ENCODE data around the gene USP40. TPM values are rescaled to one million over a fixed set of nuclear protein-coding genes. Genes with fewer than 3 reads are reported as not detected.

USP40 gene
- total and polyA plus RNA-seq, 4 donors, result 16.7 to 80.4 (median 35.7) TPM

DNA sequence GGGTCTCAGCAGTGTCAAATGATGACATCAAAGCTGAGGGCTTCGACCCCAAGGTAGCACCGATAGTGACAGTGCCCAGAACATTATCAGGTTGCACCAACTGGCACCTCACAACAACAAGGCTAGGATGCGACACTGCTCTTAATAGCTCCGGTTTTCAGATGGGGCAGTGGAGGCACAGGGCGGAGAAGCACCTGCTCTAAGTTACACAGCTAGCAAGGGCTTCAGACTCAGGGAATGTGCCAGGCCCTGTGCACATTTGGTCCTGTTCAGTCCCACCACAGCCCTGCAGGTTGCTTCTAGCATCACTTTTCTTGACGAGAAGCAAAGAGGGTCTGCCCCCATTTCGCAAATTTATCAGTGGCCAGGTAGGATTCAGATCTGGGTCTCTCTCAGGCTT is 138.1 kb downstream of the USP40 start:
- no peak for ATAC-seq (ENCODE audit: insufficient read depth, low FRiP score)
- H3K9ac ChIP-seq (ENCODE audit: insufficient read depth in 1 of 2, low read length in 2 of 2), result no peak overlapping the region
- 97 to 99% methylated on average over 7 of the region's 7 CpGs for WGBS, 2 donors

DNA sequence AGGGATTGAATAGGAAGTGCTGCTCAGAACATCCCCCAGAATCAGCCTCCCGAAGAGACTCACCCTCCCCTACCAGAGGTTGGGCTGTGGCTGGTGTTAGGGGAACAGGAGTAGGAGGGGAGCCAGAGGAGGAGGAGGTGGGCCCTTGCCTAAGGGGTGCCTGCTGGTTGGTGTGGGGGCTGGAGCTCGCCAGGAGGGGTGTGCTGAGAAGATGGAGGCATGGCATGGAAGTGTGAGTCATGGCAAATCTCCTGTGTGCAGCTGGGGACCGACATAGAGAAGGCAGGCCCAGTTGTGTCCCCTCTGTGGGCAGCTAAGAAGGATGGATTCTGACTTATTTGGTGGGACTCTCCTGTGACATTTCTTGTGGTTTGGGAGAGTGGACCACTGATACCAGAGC is 138.6 kb downstream of the USP40 start:
- Histone ChIP-seq H3K27me3 (ENCODE audit: control insufficient read depth in 3 of 3, insufficient read depth in 3 of 3, low read length in 2 of 3) (no peaks in the 10 kb centered on the region), H3K9me3 (ENCODE audit: control insufficient read depth in 4 of 4, insufficient read depth in 3 of 4, low read length in 3 of 4) (peaks cover 0 to 2% (median under 1%) of the 10 kb centered on the region in 4 donors), H3K27ac (ENCODE audit: low read depth in 1 of 2, low read length in 1 of 2) (no peak overlapping the region), H3K9ac (ENCODE audit: insufficient read depth in 1 of 2, low read length in 2 of 2) (no peak overlapping the region), H3K4me1 (ENCODE audit: control insufficient read depth in 5 of 5, insufficient read depth in 5 of 5, low read length in 5 of 5) (peaks cover 0 to 14% (median 0%) of the 10 kb centered on the region in 5 donors), H3K4me3 (no peak overlapping the region), H3K36me3 (ENCODE audit: control insufficient read depth in 4 of 4, insufficient read depth in 4 of 4, low read length in 4 of 4) (peaks cover 0 to 2% (median 0%) of the 10 kb centered on the region in 4 donors)
- WGBS, 2 donors, result 81 to 92% methylated on average over 3 of the region's 3 CpGs
- DNase-seq (no peak), ATAC-seq (ENCODE audit: insufficient read depth, low FRiP score) (no peak)
- no peak for TF ChIP-seq CTCF (IDR thresholded peaks at IDR 0.05; ENCODE audit: control extremely low read depth, extremely low read depth)

More for the DNA sequence above, 138.1 kb downstream of the USP40 start:
- no peak overlapping the region for H3K27ac ChIP-seq (ENCODE audit: low read depth in 1 of 2, low read length in 1 of 2)
- peaks cover 0 to 2% (median under 1%) of the 10 kb centered on the region in 4 donors for H3K9me3 ChIP-seq (ENCODE audit: control insufficient read depth in 4 of 4, insufficient read depth in 3 of 4, low read length in 3 of 4)
- peaks cover 0 to 14% (median 0%) of the 10 kb centered on the region in 5 donors for H3K4me1 ChIP-seq (ENCODE audit: control insufficient read depth in 5 of 5, insufficient read depth in 5 of 5, low read length in 5 of 5)
- H3K27me3 ChIP-seq (ENCODE audit: control insufficient read depth in 3 of 3, insufficient read depth in 3 of 3, low read length in 2 of 3), result no peaks in the 10 kb centered on the region
- peaks cover 0 to 2% (median 0%) of the 10 kb centered on the region in 4 donors for H3K36me3 ChIP-seq (ENCODE audit: control insufficient read depth in 4 of 4, insufficient read depth in 4 of 4, low read length in 4 of 4)
- DNase-seq, result no peak
- no peak overlapping the region for H3K4me3 ChIP-seq
- no peak for TF ChIP-seq CTCF (IDR thresholded peaks at IDR 0.05; ENCODE audit: control extremely low read depth, extremely low read depth)

DNA sequence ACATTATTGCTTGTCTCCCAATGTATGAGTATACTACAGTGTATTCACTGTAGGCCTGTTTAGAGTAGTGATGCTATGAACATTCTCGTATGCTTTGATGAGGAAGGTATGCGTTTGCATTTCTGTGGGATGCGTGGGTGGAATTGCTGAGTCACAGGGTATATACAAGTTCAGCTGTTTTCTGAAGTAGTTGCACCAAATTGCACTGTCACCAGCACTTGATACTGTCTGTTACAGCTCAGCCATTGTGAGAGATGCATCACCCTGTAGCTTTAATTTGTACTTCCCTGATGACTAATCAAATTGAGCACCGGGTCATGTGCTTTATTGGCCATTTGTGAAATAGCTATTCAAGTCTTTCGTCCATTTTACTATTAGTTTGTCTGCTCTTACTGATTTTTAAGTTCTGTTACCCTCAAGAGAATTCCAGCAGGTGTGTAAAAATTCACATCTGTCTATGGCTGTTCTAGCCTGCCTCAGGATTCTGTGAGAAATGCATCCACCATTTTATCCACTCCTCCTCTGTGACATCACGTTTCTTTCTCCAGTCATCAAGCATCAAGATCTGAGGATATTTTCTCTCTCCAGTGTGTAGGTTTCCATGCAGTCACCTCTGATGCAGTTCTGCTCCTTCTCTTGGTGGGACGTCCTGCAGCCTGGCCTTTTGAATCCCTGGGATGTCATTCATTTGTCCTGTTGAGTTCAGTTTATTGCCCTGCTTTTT is 139.8 kb downstream of the USP40 start:
- TF ChIP-seq CTCF (IDR thresholded peaks at IDR 0.05; ENCODE audit: control extremely low read depth, extremely low read depth), result no peak
- no peak overlapping the region for H3K9ac ChIP-seq (ENCODE audit: insufficient read depth in 1 of 2, low read length in 2 of 2)
- no peak for DNase-seq
- H3K27ac ChIP-seq (ENCODE audit: low read depth in 1 of 2, low read length in 1 of 2), result peak overlapping the region in 1 of 2 donors; percentile 49
- peaks cover 0 to 2% (median under 1%) of the 10 kb centered on the region in 4 donors for H3K9me3 ChIP-seq (ENCODE audit: control insufficient read depth in 4 of 4, insufficient read depth in 3 of 4, low read length in 3 of 4)
- WGBS, 2 donors, result 81 to 83% methylated on average over 7 of the region's 7 CpGs
- peaks cover 0 to 14% (median 4%) of the 10 kb centered on the region in 5 donors for H3K4me1 ChIP-seq (ENCODE audit: control insufficient read depth in 5 of 5, insufficient read depth in 5 of 5, low read length in 5 of 5)
- no peak for ATAC-seq (ENCODE audit: insufficient read depth, low FRiP score)
- H3K36me3 ChIP-seq (ENCODE audit: control insufficient read depth in 4 of 4, insufficient read depth in 4 of 4, low read length in 4 of 4), result peaks cover 0 to 2% (median 0%) of the 10 kb centered on the region in 4 donors
- H3K27me3 ChIP-seq (ENCODE audit: control insufficient read depth in 3 of 3, insufficient read depth in 3 of 3, low read length in 2 of 3), result no peaks in the 10 kb centered on the region
- H3K4me3 ChIP-seq, result no peak overlapping the region

Other genes with a start within 250 kb of the USP40 start
- gene DGKD, start 212.3 kb downstream of the USP40 start, total RNA-seq, result 10 to 100 TPM; 30.3 to 77.4 TPM
- 10 to 100 TPM; 34.6 to 53.5 TPM for gene DGKD, start 212.3 kb downstream of the USP40 start, polyA plus RNA-seq
- under 1 TPM in 1 of 2 donors, not detected in 1; 0.26 TPM for gene UGT1A8, start 50.9 kb upstream of the USP40 start, total RNA-seq
- not detected for gene UGT1A8, start 50.9 kb upstream of the USP40 start, polyA plus RNA-seq
- gene UGT1A10, start 69.7 kb upstream of the USP40 start, total RNA-seq, result not detected
- under 1 TPM; 0.03 to 0.14 TPM for gene UGT1A10, start 69.7 kb upstream of the USP40 start, polyA plus RNA-seq
- gene UGT1A9, start 105.1 kb upstream of the USP40 start, total RNA-seq, result not detected
- not detected for gene UGT1A9, start 105.1 kb upstream of the USP40 start, polyA plus RNA-seq
- not detected for gene UGT1A7, start 115.1 kb upstream of the USP40 start, total RNA-seq
- under 1 TPM in 1 of 2 donors, not detected in 1; 0.45 TPM for gene UGT1A7, start 115.1 kb upstream of the USP40 start, polyA plus RNA-seq
- 1 to 10 TPM in 1 of 2 donors, under 1 TPM in 1; 0.63 to 2.3 TPM for gene UGT1A6, start 126.1 kb upstream of the USP40 start, total RNA-seq
- gene UGT1A6, start 126.1 kb upstream of the USP40 start, polyA plus RNA-seq, result 1 to 10 TPM in 1 of 2 donors, under 1 TPM in 1; 0.96 to 1.9 TPM
- under 1 TPM in 1 of 2 donors, not detected in 1; 0.34 TPM for gene UGT1A5, start 146.1 kb upstream of the USP40 start, total RNA-seq
- not detected for gene UGT1A5, start 146.1 kb upstream of the USP40 start, polyA plus RNA-seq
- gene UGT1A4, start 152.0 kb upstream of the USP40 start, total RNA-seq, result under 1 TPM in 1 of 2 donors, not detected in 1; 0.21 TPM
- gene UGT1A4, start 152.0 kb upstream of the USP40 start, polyA plus RNA-seq, result under 1 TPM; 0.02 to 0.55 TPM
- not detected for gene UGT1A3, start 162.3 kb upstream of the USP40 start, total RNA-seq
- not detected for gene UGT1A3, start 162.3 kb upstream of the USP40 start, polyA plus RNA-seq
- gene UGT1A1, start 193.5 kb upstream of the USP40 start, total RNA-seq, result under 1 TPM in 1 of 2 donors, not detected in 1; 0.49 TPM
- under 1 TPM; 0.01 to 0.04 TPM for gene UGT1A1, start 193.5 kb upstream of the USP40 start, polyA plus RNA-seq
- under 1 TPM in 1 of 2 donors, not detected in 1; 0.80 TPM for gene MROH2A, start 211.5 kb upstream of the USP40 start, total RNA-seq
- gene MROH2A, start 211.5 kb upstream of the USP40 start, polyA plus RNA-seq, result not detected

Data from lung (tissue), 12 donors.